Fibroblast of peridontal ligament (primary cell): ENCODE data around the gene AP2A2.
A peak's percentile ranks its signal among the peaks of the same experiment; 100 is the strongest.

Source experiments
- DNase-seq: peaks from one replicate; pipeline ENCODE4 v3.0.0-alpha.2; 2010; ENCODE audit errors: extremely low read depth

AP2A2 gene

GRCh38 chr11:924406-925157 is 1.1 kb upstream of the AP2A2 start:
- DNase-seq: no peak

GRCh38 chr11:925158-925495 is 543 bp upstream of the AP2A2 start:
- DNase-seq: no peak

DNA sequence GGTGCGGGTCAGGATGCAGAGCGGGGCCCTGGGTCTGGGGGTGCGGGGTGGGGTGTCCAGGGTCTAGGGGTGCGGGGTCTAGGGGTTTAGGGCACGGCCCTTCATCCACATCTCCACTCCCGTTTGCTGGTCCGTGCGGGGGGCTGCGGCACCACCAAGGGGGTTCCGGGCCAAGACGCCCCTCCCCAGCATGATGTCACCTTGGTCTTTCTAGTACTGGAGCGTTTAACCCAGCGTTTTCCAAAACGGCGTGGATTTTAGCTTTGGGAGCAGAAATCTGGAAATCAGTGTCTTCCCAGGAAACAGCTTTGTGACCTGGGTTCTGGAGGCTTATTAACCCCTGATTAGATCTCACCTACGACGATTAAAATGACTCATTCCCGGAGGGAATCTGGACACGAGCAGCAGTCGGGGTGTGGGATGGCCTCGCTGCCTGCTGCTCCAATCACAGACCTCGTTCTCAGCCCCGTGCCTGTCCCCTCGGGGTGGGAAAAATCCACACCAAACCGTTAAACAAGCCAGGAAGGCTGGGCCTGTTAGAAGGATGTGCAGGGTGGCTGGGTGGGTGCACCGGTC is 759 bp downstream of the AP2A2 start:
- DNase-seq: peak; percentile 53

DNA sequence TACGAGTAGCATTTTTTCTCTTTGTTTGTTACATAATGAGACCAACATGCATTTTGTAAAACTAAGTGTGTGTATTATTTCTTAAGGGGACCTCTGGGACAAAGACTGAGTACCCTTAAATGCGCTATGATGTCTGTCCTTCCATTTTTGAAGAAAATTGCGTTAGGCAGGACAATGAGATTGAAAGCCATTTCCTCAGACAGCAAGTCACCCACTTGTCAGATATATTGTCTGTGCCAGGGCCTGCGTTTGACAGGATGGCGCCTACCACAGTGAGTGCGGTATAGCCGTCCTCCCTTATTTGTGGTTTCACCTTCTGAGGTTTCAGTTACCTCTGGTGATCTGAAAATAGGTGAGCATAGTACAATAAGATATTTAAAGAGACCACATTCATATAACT is 2.2 kb downstream of the AP2A2 start:
- no peak for DNase-seq

DNA sequence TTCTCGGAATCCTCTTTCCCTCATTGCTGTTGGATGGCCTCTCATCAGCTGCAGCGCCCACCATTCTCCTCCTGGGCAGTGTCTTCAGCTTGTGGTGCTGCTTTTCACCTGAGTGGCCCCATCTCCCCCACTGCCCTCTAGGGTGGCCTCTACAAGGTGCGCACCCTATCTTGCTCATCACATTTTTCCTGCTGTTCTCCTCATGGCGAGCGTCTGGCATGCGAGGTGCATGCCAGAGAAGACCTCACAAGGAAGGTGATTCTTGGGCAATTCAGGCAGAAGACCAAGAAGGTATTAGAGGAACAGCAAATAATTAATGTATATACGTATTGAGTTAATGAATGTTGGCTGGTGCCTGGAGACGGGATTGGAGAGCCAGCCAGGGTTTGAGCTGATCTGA is 3.1 kb downstream of the AP2A2 start:
- no peak for DNase-seq

GRCh38 chr11:929405-929804 is 3.7 kb downstream of the AP2A2 start:
- no peak for DNase-seq

DNA sequence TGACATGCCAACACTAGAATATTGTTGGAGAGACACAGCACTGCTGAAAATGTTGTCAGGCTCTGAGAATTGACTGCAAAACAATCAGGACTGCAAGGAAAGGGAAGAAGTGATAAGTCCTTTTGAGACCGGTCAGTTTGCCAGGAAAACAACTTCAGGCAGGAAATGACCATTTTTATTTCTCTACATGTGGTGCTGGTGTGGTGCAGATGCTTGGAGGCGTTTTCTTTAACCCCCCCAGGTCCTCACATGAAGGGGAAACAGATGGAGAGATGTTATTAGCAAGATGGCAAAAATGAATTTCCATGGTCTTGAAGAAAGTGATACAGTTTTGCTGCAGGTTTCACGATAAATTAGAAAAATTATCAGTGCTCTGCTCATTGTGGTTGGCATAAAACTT is 5.7 kb downstream of the AP2A2 start:
- DNase-seq: no peak

- no peak for DNase-seq
Measured at GRCh38 chr11:932435-932834, 6.8 kb downstream of the AP2A2 start.

GRCh38 chr11:933142-933851 is 7.6 kb downstream of the AP2A2 start:
- DNase-seq: peak; percentile 40

- DNase-seq: no peak
Measured at GRCh38 chr11:933936-934335, 8.3 kb downstream of the AP2A2 start.

DNA sequence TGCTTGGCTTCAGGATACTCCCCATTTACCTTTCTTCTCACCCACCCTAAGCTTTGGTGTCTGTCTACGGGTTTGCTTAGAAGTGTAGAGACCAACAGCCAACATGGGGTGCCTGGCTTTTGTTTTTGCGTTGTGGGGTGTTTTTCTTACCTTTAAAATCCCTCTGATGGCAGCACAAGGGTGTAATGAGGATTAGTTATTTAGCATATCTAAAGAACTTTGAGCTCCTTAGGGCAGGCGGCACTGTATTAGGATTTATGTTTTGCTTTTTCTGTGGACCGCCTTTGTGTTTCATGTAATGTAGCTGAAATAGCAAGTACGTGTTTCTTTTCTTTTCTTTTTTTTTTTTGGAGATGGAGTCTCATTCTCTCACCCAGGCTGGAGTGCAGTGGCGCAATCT is 8.9 kb downstream of the AP2A2 start:
- no peak for DNase-seq

DNA sequence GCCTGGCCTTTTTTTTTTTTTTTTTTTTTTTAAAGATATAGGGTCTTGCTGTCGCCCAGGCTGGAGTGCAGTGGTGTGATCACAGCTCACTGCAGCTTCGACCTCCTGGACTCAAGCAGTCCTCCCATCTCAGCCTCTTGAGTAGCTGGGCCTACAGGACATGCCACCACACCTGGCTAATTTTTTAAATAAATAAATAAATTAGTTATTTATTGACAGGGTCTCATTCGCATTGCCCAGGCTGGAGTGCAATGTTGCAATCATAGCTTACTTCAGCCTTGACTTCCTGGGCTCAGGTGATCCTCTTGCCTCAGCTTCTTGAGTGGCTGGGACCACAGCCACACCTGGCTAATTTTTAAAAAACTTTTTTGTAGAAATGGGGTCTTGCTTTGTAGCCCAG is 10.5 kb downstream of the AP2A2 start:
- no peak for DNase-seq

GRCh38 chr11:937841-938261 is 12.2 kb downstream of the AP2A2 start:
- DNase-seq: no peak

GRCh38 chr11:940496-941135 is 14.9 kb downstream of the AP2A2 start:
- no peak for DNase-seq

DNA sequence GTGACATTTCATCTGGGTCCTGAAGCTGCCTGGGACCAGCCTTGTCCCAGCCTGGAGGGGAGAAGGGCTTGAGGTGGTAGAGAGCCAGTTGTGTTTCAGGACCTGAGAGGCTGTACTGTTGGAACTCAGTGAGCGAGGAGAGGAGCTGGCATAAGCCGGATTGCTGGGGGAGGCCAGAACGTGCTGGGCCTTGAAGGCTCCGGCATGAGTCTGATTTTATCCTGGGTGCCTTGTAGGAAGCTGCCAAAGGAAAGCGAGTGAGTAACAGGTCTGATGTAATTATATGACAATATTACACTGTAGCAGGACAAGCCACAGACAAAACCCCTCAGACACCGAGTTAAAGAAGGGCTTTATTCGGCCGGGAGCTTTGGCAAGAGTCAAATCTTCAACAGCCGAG is 17.2 kb downstream of the AP2A2 start:
- DNase-seq: peak; percentile 27

- no peak for DNase-seq
Measured at GRCh38 chr11:944711-945470, 19.2 kb downstream of the AP2A2 start.

- no peak for DNase-seq
Measured at GRCh38 chr11:945986-946385, 20.3 kb downstream of the AP2A2 start.

GRCh38 chr11:947744-948143 is 22.1 kb downstream of the AP2A2 start:
- no peak for DNase-seq

DNA sequence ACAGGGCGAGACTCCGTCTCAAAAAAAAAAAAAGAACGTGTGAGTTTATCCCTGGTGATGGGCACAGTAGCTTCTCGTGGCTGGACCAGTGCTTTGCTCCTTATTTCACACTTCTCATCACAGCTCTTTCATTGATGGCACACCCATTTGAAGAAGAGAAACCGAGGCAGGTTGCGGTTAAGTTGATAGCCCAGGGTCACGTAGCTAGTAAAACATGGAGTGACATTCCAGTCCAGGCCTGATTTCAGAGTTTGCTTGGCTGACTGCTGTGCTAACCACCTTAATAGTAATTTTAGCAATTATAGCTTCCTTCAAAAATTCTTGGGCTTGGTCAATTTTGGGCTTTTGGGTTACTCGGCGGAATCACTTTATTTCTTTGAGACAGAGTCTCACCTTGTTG is 25.8 kb downstream of the AP2A2 start:
- no peak for DNase-seq

DNA sequence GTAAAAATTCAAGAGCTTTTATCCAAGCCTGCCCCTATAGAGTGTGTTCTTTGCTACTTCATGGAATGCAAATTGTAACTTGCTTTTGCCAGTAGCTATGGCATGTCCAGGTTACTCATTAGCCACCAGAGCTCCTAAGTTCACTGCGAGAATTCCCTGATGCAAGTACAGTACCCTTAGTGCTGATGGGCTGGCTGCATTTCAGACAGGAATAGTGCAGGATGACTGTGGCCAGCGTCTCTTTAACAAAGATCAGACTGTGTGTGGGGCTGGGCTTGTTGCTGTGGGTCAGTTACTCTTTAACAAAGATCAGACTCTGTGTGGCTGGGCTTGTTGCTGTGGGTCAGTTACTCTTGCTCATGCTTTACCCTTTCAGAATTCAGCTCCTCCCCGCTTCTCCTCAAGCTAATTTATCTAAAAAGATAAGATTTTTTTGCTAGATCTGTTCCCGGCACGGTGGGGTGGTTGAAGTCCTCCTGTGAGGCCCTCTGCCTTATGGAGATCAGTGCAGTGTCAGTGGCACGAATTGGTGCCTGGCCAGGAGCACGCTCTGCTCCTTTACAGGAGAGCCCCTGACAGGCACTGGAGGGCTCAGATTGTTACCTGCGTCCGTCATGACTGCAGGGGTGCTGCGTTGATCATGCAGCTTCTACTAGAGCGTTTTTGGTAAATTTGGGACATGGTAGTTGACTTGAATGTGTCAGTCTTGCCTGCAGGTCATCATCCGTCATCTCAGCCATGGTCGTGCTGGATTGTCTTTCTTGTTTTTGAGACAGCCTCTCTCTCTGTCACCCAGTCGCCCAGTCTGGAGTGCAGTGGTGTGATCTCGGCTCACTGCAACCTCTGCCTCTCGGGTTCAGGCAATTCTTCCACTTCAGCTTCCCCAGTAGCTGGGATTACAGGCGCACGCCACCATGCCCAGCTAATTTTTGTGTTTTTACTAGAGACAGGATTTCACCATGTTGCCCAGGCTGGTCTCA is 27.0 kb downstream of the AP2A2 start:
- no peak for DNase-seq

GRCh38 chr11:953512-953911 is 27.8 kb downstream of the AP2A2 start:
- DNase-seq: no peak
